Measurements from ENCODE around the gene ACOT7.

The ACOT7 gene

DNA sequence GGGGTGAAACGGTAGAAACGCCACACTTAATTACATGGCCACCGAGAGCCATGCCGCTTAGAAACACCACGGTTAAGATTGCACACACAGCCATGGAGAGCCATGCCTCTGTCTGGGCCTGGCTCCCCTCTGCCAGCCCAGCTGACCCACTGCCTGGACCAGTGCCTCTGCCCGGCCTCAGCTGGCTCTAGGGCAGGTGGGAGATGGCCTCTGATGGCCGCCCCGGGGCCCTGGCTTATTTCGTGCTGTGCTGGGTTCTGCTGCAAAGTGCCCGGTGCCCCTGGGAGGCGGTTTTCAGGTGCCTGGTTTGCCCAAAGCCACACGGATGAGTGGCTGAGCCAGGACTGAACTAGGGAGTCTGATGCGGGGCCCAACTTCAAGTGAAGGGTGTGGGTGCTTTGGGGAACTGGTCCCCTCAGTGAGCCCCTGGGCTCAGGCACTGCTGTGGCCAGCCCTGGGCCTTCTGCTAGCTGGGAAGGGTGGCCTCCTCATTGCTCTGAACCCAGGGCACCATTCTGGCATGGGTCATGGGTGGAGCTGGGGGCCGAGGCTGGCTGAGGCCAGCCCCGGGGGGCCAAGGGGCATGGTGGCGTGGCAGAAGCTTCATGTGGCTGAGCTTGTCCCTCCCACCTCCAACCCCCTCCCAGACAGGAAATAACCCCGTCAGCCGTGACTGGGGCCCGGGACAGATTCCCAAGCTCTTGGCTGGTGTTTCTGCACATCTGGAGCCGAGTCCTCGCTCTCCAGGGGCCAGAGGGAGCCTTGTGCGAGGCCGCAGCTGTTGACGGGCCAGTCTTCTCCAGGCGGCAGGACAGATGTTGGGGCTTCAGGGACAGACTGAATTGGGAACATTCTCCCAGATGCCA lies 130.8 kb downstream of the ACOT7 start:
- no peak for DNase-seq

- DNase-seq = no peak
These were observed 132.0 kb downstream of the ACOT7 start for GRCh38 chr1:6261615-6261995.

- peak in 1 of 2 experiments; percentile 34 for DNase-seq
These were observed 132.5 kb downstream of the ACOT7 start, which contains the start of gene GPR153 for GRCh38 chr1:6260961-6261614. Gene GPR153 (minus strand): TSS chr1:6261098. CDS start chr1:6254905, 6,193 bp downstream.

GRCh38 chr1:6260433-6260934 lies 133.1 kb downstream of the ACOT7 start:
- DNase-seq = no peak

DNA sequence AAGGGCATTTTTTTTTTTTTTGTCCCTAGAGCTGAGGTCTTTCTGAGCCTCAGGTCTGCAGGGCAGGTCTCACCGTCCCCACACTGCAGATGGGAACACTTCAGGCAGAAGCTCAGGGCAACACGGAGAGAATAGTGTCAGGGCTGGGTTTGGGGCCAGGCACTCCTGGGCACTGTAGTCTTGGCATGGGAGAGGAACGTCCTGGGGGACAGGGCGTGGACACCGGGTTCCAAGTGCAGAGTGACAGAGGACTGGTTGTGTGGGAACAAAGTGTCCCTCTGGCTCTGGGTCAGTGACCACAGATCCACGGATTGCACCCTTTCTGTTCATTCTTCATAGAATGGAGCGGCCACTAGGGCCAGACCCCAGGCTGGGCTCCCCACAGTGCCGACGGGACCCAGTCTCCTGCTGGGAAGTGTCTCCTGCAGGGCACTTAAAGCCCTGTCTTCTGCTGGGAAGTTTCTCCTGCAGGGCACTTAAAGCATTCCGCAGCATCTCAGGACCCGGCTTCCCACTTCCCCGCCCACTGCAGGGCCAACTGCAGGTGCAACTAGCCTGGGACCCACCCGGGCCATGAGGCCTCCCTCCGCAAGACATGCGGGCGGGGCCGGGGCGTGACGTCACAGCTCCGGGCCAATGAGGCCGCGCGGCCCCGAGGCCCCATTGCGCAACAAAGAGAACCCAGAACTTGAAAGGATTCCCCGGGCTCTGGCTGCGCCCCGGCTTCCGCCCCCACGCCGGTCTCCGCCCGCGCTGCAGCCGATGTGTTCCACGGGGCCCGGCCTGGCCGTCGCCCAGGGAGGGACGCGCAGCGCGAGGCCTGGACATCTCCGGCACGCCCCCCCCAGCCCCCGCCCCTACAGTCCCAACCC lies 133.8 kb downstream of the ACOT7 start:
- DNase-seq = peak in 1 of 2 experiments; percentile 21

DNA sequence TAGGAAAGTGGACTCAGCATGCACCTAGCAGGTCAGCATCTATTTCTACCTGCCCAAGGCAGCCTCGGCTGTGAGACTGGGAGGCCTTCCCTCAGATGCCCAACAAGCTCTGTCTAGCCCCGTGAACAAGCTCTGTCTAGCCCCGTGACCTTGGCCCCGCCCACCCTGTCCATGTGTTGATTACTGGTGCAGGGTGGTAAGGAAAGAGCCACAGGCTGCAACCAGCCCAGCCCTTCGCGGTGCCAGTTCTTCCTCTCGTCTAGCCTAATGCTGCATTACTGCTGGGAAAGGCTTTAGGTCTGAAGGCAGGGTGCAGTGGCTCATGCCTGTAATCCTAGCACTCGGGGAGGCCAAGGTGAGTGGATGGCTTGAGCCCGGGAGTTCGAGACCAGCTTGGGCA lies 134.9 kb downstream of the ACOT7 start:
- DNase-seq = no peak

- no peak for DNase-seq
These were observed 136.0 kb downstream of the ACOT7 start for GRCh38 chr1:6257541-6258069.

DNA sequence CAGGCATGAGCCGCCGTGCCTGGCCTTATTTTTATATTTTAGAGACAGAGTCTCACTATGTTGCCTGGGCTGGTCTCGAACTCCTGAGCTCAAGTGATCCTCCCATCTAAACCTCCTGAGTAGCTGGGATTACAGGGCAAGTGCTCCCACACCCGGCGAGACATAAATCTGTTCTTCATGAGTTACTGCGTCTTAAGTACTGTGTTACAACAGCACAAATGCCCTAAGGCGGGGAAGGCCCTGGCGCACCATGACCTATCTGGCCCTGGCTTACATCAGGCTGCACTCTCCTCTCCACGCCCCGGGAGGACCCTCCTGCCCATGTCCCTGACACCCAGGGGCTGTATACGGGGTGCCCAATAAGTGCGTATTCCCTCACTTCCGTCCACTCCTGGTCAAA lies 136.9 kb downstream of the ACOT7 start:
- DNase-seq = no peak

DNA sequence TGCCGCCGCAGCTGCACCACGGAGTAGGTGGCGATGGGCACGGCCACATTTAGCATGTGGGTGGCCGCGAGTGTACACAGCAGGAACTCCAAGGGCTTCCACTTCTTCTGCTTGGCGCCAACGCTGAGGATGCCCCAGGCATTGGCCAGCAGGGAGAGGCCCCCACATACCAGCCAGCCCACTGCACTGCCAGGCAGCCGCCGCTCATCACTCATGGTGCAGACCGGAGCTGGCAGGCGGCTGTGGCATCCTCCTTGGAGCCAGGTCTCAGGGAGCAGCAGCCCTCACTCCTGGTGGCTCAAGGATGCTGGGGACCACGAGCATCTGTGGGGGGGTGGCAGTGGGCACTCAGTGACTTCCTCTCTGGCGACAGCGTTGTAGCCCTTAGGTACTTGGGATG lies 138.9 kb downstream of the ACOT7 start:
- no peak for DNase-seq

GRCh38 chr1:6253380-6253779 lies 140.2 kb downstream of the ACOT7 start:
- no peak for DNase-seq

DNA sequence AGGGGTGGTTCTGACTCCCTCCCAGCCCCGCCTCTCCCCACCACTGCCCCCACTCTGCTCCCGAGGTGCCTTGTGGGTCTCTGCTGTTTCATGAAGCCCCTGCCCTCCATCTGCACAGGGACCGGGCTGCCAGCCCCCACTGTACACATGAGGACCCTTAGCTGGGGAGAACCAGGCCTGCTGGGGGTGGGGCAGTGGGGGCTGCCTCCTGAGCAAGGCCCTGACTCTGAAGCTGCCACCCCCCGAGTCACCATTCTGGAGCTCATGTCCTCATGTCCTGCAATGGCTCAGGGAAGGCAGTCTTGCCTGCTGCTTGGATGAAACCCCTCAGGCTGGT lies 141.2 kb downstream of the ACOT7 start:
- no peak for DNase-seq

- no peak for DNase-seq
These were observed 141.7 kb downstream of the ACOT7 start for GRCh38 chr1:6251681-6252373.

GRCh38 chr1:6251233-6251632 lies 142.3 kb downstream of the ACOT7 start:
- no peak for DNase-seq

- DNase-seq = no peak
These were observed 143.6 kb downstream of the ACOT7 start for GRCh38 chr1:6249739-6250689.

DNA sequence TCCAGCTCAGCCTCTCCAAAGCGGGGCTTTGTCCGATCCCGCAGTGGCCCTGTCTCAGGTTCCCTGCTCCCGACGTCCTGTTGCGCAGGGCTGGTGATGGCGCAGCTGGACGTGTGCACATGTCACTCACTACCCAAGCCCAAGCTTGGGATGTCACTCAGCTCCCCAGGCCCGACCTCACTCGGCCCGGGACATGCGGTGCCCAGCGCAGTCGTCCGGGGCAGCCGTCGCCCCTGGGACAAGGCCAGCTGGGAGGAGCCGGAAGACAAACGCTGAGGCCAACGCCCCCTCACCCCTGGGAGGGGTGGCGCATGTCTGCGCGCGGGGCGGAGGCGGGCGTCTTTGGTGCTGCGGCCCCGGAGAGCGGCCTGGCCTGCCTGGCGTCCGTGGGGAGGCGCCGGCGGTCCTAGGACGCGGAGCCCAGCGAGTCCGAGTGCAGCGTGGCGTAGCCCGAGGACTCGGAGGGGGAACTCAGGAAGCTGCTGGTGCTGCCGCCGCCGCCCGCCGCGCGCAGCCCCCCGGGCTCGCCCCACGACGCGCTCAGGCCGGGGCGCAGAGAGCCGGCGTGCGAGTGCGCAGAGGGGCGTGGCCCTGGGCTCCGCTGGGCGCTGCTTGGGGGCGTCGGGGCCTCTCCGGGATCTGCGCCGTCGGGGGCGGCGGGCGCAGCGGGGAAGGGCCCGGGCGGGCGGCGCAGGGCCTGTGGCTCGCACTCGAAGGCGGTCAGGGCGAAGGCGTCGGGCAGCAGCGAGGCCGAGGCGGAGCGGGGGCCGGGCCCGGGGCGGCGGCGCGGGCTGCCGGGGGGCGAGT lies 144.4 kb downstream of the ACOT7 start:
- no peak for DNase-seq

- no peak for DNase-seq
These were observed 145.3 kb downstream of the ACOT7 start for GRCh38 chr1:6248161-6248776.

GRCh38 chr1:6247651-6248050 lies 145.9 kb downstream of the ACOT7 start:
- no peak for DNase-seq

GRCh38 chr1:6246497-6247467 lies 146.8 kb downstream of the ACOT7 start:
- peak; percentile 33 to 60 for DNase-seq
